KG1 (cell line): ENCODE data around the gene HMCN2.
"Not testable (repeated sequence)": the region's sequence is repeated elsewhere in the genome, so short reads cannot be mapped to it uniquely, and the experiment has no call there.

Experiments used
- DNase-seq: peaks from one replicate; lab custom pipeline; 2025; lab: John Stamatoyannopoulos, UW

The HMCN2 gene

GRCh38 chr9:130330202-130330862, 64.8 kb downstream of the HMCN2 start:
- no peak for DNase-seq

GRCh38 chr9:130331061-130331460, 65.5 kb downstream of the HMCN2 start:
- no peak for DNase-seq

DNA sequence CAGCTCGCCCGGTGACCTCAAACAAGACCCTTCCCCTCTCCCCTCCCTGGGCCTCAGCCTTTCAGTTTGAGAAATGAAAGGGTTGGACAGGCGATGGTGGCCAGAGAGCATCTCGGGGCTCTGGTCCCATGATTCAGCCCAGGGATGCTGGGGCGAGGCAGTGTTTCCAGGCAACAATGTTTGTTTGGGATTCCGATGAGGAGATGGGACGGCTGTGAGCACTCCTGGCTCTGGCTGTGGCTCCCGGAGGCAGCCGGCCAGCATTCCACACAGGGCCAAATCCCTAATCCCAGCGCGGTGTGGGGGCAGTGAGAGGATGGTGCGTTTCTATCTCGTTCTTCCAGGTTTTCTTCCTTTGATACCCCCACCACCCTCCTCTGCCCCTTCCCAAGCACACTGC, 66.0 kb downstream of the HMCN2 start:
- no peak for DNase-seq

DNA sequence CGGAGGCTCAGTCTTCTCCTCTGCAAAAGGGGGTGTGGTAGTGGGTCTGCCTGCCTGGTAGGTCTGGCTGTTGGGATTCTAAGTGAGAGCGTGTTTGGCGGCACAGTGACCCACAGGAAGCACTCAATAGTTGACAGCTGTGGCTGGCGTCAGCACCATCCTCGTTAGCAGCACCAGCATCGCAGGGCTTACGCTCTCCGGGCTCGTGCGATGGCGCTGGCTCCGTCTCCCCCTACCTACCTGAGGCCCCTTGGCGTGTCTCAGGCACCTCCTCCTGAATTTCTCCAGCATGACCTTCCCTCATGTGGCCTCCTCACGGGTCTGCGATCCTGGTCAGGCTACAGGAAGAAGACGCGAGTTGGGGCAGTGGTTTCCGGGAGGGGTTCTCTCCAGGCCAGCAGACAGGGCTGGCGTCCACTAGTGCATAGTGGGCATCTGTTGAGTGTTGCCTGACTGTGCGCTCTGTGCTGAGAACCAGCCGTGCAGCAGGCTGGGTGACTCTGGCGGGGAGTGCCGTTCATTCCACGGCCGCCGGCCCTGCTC, 66.9 kb downstream of the HMCN2 start:
- no peak for DNase-seq

GRCh38 chr9:130333041-130333711, 67.6 kb downstream of the HMCN2 start:
- no peak for DNase-seq

DNA sequence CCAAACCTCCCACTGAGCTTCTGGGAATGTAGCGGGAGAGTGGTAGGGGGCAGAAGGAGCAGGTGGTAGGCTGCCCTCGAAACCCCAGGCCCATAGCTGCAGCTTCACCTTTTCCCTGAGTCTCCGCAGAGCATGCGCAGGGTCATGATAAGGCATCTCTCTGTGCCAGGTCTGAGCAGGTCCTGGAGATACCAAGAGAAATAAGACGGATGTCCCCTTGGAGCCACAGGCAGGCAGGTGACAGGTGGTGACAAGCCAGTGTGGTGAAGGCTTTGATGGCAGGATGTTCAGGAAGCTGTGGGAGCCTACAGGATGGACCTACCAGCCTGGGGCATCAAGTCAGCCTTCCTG, 68.1 kb downstream of the HMCN2 start:
- DNase-seq = no peak

DNA sequence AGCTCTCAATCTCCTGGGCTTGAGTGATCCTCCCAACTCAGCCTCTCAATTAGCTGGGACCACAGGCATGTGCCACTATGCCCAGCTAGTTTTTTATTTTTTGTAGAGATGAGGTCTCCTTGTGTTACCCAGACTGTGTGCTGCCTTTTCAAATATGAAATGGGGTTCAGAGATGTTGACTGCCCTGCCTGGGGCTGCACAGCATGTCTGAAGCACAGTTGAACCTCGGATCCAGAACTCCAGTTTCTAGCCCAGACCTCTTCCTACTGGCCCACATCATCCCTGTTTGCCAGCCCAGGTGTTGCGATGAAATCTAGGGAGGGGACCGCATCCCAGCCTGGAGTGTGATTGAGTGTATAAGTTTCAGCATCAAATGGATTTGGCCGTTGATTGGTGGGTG, 69.4 kb downstream of the HMCN2 start:
- no peak for DNase-seq

DNA sequence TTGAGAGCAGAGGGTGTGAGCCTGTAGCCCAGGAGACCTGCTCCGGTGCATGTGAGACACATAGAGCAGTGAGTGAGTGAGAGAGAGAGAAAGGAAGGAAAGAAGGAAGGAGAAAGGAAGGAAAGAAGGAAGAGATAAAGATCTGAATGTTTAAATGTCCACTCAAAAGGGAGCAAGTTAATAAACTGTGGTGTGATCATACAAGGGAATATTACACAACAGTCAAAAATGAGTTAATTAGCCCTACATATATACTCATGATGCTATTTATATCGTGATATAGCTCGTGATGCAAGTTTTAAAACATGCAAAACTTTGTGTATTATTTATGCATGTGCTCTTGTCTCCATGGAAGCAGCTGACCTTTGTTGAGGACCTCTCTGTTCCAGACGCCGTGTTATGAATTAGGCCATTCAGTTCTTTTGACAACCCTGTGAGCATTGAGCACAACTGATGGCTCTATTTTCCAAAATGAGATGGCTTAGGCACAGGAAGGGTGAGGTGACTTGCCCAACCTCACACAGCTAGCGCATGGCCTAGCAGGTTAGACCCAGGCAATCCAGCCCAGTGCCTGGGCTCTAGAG, 70.6 kb downstream of the HMCN2 start:
- no peak for DNase-seq

GRCh38 chr9:130336885-130337284, 71.3 kb downstream of the HMCN2 start:
- no peak for DNase-seq

DNA sequence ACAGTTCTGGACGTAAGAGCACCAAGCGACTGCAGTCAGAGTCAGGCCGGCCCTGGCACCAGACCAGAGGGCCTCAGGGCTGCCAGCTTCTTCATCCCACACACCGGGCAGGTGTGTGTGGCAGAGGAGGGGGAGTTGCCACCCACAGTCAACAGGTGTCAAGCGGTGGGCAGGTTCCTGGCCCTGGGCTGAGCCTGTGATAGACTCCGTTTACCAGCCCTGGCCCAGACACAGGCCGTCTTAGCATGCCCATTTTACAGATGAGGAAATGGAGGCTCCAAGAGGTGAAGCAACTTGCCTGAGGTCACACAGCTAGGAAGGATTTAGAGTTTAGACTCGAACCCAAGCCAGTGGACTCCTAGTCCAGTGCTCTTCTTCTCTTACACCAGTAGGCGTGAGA, 71.8 kb downstream of the HMCN2 start:
- DNase-seq = no peak

DNA sequence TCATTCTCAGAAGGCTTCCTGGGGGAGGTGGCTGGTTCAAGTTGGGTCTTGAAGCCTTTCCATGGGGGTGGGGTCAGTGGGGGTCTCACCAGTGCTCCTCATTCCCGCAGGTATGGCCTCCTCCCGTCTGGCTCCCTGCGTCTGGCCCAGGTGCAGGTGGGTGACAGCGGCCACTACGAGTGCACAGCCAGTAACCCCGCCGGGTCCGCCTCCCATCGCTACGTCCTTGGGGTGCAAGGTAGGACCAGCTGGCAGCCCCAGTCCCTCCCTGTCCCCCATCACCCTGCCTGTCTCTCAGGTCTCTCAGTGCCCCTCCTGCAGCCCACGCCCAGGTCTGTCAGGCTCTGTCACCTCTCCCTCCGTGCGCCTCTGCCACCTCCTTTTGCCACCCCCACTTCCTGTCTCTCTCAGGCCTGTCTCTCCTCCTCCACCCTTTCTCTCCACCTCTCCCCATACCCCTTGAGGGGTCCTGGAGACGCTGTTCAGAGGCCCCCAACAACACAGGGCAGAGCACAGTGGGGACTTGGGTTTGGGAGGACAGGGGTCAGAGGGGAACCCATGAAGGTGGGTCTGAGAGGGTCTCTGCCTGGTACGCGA, 72.3 kb downstream of the HMCN2 start:
- DNase-seq = no peak

- not testable (repeated sequence) for DNase-seq
Measured at GRCh38 chr9:130338891-130339290, 73.3 kb downstream of the HMCN2 start.

DNA sequence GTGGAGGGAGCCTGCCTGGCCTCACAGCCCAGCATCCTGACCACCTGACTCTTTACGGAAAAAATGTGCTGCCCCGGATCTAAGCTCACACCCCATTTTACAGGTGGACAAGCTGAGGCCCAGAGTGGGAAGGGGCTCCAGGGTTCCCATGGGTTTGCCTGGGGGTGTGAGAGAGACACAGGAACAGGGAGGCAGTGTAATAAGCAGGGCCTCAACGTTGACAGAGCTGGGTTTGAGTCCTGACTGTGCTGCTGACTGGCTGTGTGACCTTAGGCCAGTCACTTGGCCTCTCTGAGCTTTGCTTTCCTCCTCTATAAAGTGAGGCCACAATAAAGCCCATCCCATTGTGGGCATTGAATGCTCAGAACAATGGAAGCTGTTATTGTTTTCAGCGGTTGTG, 73.7 kb downstream of the HMCN2 start:
- no peak for DNase-seq

GRCh38 chr9:130340011-130340410, 74.5 kb downstream of the HMCN2 start:
- DNase-seq = no peak

GRCh38 chr9:130340557-130340956, 75.0 kb downstream of the HMCN2 start:
- not testable (repeated sequence) for DNase-seq

DNA sequence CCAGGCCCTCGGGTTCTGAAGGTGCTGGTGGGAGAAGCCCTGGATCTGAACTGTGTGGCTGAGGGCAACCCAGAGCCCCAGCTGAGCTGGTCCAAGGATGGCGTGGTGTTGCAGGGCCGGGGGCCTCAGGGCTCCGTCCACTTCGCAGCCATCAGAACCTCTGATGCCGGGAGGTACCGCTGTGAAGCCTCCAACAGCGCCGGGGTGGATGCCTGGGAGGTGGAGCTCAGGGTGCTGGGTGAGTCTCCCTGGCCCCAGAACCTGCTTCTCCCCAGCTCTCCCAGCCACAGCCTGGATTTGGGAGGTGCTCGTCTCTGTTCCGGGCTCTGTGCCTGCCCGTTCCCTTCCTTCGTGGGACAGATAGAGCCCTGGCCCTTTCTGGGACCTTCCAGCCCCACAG, 75.6 kb downstream of the HMCN2 start:
- DNase-seq = no peak

DNA sequence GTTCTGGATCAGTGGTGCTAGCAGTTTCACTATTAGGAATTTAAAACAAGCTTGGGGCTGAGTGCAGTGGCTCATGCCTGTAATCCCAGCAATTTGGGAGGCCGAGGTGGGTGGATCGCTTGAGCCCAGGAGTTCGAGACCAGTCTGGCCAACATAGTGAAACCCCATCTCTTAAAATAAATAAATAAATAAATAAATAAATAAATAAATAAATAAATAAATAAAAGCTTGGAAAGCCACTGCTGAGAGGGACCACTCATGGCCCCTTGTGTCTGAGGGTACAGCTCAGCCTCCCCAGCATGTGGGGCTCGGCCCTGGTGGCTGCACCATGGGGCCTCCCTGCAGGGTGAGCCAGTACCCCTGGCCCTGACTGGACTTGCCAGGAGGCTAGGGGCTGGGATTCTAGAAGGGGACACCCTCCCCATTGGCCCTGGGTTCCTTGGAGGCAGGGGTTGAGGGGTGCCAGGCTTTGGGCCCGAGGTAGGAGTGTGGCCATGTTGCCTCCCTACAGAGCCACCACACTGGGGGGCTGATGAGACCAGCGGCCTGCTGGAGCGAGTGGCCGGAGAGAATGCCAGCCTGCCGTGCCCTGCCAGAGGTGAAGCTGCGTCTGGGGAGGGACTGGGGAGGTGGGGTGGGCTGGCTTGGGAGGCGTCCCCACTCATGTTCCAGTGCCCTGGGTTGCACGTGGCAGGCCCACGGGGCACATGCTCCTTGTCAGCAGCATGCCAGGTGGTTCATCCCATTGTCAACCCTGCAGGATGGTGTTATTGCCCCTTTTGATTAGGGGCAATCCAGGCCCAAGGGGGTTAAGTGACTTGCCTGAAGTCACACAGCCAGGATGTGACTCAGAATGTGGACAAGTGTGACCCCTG, 76.5 kb downstream of the HMCN2 start:
- DNase-seq = no peak

- no peak for DNase-seq
Measured at GRCh38 chr9:130342714-130343085, 77.1 kb downstream of the HMCN2 start.

DNA sequence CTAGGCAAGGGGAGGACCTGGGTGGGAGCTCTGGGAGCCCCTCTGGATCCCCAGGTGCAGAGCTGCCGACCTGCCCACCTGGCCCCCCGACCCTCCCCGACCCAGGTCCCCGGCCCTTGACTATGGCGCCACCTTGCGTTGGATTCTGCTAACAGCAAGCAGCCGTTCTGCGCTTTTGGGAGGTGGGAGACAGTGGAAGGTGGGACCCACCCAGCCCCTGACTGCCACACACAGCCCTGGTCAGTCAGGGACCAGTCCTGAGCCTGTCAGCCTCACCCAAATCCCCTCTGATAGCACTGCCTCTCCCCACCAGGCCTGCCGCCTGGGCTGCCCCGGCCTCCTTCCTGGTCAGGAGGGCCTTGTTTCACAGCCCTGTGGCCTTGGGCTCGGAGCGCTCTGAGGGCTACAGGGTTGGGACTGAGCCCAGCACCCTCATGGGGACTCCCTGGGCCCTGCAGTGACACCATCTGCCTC, 77.9 kb downstream of the HMCN2 start:
- no peak for DNase-seq

GRCh38 chr9:130344366-130344765, 78.8 kb downstream of the HMCN2 start:
- DNase-seq = no peak

- DNase-seq = no peak
Measured at GRCh38 chr9:130345009-130345896, 79.7 kb downstream of the HMCN2 start.
